Neural progenitor cell (in vitro differentiated cells): ENCODE data around the gene DNAJB2. TPM values are rescaled to one million over a fixed set of nuclear protein-coding genes. Genes with fewer than 3 reads are reported as not detected.

ENCODE experiments used
- DNase-seq: peaks from one replicate; pipeline ENCODE4 v3.0.0-alpha.2; 2016; ENCODE audit warnings: low spot score
- H2AFZ ChIP-seq: fragments of 200-600 bp; sonication (generic); replicated peaks from 2 replicates; pipeline ENCODE4 v1.6.1; 2016; ENCODE audit warnings: antibody characterized with exemption
- H3F3A ChIP-seq: fragments of 200-600 bp; sonication (generic); 2 replicates; pipeline ENCODE4 v1.6.1; 2016; ENCODE audit warnings: antibody characterized with exemption, low read depth
- H3K27ac ChIP-seq: fragments of 200-600 bp; sonication (generic); 2 replicates; pipeline ENCODE4 v1.5.1; 2016; ENCODE audit warnings: mild to moderate bottlenecking
- H3K27me3 ChIP-seq: fragments of 200-600 bp; sonication (generic); 2 replicates; pipeline ENCODE4 v1.6.1; 2016; ENCODE audit warnings: mild to moderate bottlenecking, moderate library complexity
- H3K36me3 ChIP-seq: fragments of 200-600 bp; sonication (generic); 2 replicates; pipeline ENCODE4 v1.5.1; 2016
- H3K4me1 ChIP-seq: fragments of 200-600 bp; sonication (generic); 2 replicates; pipeline ENCODE4 v1.6.1; 2016; ENCODE audit warnings: mixed run types
- H3K4me2 ChIP-seq: fragments of 200-600 bp; sonication (generic); 2 replicates; pipeline ENCODE4 v1.6.1; 2016
- H3K4me3 ChIP-seq: fragments of 200-600 bp; sonication (generic); 2 replicates; pipeline ENCODE4 v1.5.1; 2016
- H3K79me2 ChIP-seq: fragments of 200-600 bp; sonication (generic); 2 replicates; pipeline ENCODE4 v1.6.1; 2016; ENCODE audit warnings: low read depth
- H3K9ac ChIP-seq: fragments of 200-600 bp; sonication (generic); 2 replicates; pipeline ENCODE4 v1.6.1; 2016
- H3K9me3 ChIP-seq: fragments of 200-600 bp; sonication (generic); 2 replicates; pipeline ENCODE4 v1.5.1; 2016; ENCODE audit warnings: low read depth
- H4K20me1 ChIP-seq: fragments of 200-600 bp; sonication (generic); 2 replicates; pipeline ENCODE4 v1.6.1; 2016; ENCODE audit warnings: low read depth
- H3K27ac Mint-ChIP-seq: 3 replicates; pipeline ENCODE4 v1.8.0; 2021; ENCODE audit warnings: mixed read lengths
- H3K27me3 Mint-ChIP-seq: 2 replicates; pipeline ENCODE4 v1.8.0; 2022; ENCODE audit warnings: low read depth, mild to moderate bottlenecking, inconsistent platforms, moderate library complexity, mixed read lengths; ENCODE audit not compliant: insufficient read depth
- H3K36me3 Mint-ChIP-seq: 3 replicates; pipeline ENCODE4 v1.8.0; 2021; ENCODE audit warnings: mixed read lengths
- H3K4me1 Mint-ChIP-seq: 3 replicates; pipeline ENCODE4 v1.8.0; 2021; ENCODE audit warnings: mixed read lengths
- H3K4me3 Mint-ChIP-seq: 3 replicates; pipeline ENCODE4 v1.8.0; 2021; ENCODE audit warnings: mild to moderate bottlenecking, moderate library complexity, mixed read lengths
- H3K9me3 Mint-ChIP-seq: 3 replicates; pipeline ENCODE4 v1.8.0; 2020; ENCODE audit warnings: mixed read lengths
- EZH2 ChIP-seq: fragments of 200-600 bp; sonication (generic); IDR thresholded peaks from 2 replicates; pipeline ENCODE4 v1.6.1; 2017; ENCODE audit warnings: antibody characterized with exemption, mild to moderate bottlenecking, moderate library complexity
- EZH2phosphoT487 ChIP-seq: fragments of 200-600 bp; sonication (generic); IDR thresholded peaks from 2 replicates; pipeline ENCODE4 v1.6.1; 2017; ENCODE audit warnings: antibody characterized with exemption
- total RNA-seq: library from RNA; depleted of rRNA; stranded (reverse); fragments of >200 nt; gene quantifications from 2 replicates; pipeline ENCODE4 v1.2.3, GENCODE V29; 2015; ENCODE audit warnings: low replicate concordance
- TF ChIP-seq, protein P1 (sequence below): fragments of 200-600 bp; sonication (generic); IDR thresholded peaks from 2 replicates; pipeline ENCODE4 v1.5.1; 2017; ENCODE audit warnings: antibody characterized with exemption, mild to moderate bottlenecking

The DNAJB2 gene
- total RNA-seq, 1 donor from 2014 or later, result 35.0 TPM

- Mint-ChIP-seq H3K9me3 (no peaks in the 10 kb centered on the region), H3K27me3 (peaks cover 18% of the 10 kb centered on the region), H3K4me1 (no peaks in the 10 kb centered on the region), H3K4me3 (no peak overlapping the region), H3K36me3 (no peaks in the 10 kb centered on the region), H3K27ac (no peak overlapping the region)
- Histone ChIP-seq H3K4me3 (no peak overlapping the region), H3K27ac (no peak overlapping the region), H2AFZ (no peak overlapping the region), H3K9ac (no peak overlapping the region), H3K4me2 (no peak overlapping the region), H3K27me3 (peaks cover 8% of the 10 kb centered on the region), H3K36me3 (no peaks in the 10 kb centered on the region), H3K4me1 (peaks cover 4% of the 10 kb centered on the region), H4K20me1 (no peaks in the 10 kb centered on the region), H3F3A (no peaks in the 10 kb centered on the region), H3K79me2 (no peaks in the 10 kb centered on the region), H3K9me3 (no peaks in the 10 kb centered on the region)
- no peak for DNase-seq
- TF ChIP-seq, protein P1, sequence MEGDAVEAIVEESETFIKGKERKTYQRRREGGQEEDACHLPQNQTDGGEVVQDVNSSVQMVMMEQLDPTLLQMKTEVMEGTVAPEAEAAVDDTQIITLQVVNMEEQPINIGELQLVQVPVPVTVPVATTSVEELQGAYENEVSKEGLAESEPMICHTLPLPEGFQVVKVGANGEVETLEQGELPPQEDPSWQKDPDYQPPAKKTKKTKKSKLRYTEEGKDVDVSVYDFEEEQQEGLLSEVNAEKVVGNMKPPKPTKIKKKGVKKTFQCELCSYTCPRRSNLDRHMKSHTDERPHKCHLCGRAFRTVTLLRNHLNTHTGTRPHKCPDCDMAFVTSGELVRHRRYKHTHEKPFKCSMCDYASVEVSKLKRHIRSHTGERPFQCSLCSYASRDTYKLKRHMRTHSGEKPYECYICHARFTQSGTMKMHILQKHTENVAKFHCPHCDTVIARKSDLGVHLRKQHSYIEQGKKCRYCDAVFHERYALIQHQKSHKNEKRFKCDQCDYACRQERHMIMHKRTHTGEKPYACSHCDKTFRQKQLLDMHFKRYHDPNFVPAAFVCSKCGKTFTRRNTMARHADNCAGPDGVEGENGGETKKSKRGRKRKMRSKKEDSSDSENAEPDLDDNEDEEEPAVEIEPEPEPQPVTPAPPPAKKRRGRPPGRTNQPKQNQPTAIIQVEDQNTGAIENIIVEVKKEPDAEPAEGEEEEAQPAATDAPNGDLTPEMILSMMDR, result no peak
Measured at GRCh38 chr2:219268294-219268693, 10.9 kb upstream of the DNAJB2 start.

DNA sequence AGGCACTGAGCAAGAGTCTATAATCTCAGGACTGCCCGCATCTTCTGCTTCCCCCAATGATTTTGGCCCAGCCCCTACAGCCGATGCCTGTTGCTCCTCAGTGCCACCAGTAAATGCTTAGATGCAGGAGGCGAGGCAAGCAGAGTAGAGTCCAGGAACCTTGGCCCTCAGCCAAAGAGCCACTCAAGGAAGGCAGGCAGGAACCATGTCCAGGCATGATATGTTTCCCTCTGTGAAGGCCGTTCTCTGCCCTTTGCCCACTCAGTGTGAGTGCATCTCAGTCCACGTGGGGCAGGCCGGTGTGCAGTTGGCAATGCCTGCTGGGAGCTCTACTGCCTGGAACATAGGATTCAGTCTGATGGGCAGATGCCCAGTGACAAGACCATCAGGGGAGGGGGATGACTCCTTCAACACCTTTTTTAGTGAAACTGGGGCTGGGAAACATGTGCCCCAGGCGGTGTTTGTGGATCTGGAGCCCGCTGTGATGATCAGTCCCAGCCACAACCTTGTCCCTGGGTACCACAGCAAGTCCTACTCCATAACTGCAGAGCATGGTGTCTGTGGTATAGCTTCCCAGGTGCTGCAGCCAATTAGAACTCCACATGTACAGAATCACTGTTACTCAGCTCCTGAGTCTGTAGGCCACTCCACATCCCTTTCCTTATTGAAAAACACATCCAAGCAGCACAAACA is 9.7 kb upstream of the DNAJB2 start:
- no peak for TF ChIP-seq EZH2phosphoT487
- no peak for TF ChIP-seq EZH2
- TF ChIP-seq, protein P1, result no peak
- Histone ChIP-seq H3K4me2 (no peak overlapping the region), H3K4me3 (no peak overlapping the region), H3K9me3 (no peaks in the 10 kb centered on the region), H3K9ac (no peak overlapping the region), H4K20me1 (no peaks in the 10 kb centered on the region), H2AFZ (no peak overlapping the region), H3K27ac (no peak overlapping the region), H3F3A (no peaks in the 10 kb centered on the region), H3K4me1 (peaks cover 4% of the 10 kb centered on the region), H3K79me2 (no peaks in the 10 kb centered on the region), H3K36me3 (no peaks in the 10 kb centered on the region), H3K27me3 (peaks cover 8% of the 10 kb centered on the region)
- peaks cover 23% of the 10 kb centered on the region for H3K27me3 Mint-ChIP-seq
- peak overlapping the region; percentile 5 for H3K4me3 Mint-ChIP-seq
- no peaks in the 10 kb centered on the region for H3K9me3 Mint-ChIP-seq
- DNase-seq, result no peak
- H3K4me1 Mint-ChIP-seq, result peaks cover 2% of the 10 kb centered on the region
- H3K36me3 Mint-ChIP-seq, result no peaks in the 10 kb centered on the region
- no peak overlapping the region for H3K27ac Mint-ChIP-seq

DNA sequence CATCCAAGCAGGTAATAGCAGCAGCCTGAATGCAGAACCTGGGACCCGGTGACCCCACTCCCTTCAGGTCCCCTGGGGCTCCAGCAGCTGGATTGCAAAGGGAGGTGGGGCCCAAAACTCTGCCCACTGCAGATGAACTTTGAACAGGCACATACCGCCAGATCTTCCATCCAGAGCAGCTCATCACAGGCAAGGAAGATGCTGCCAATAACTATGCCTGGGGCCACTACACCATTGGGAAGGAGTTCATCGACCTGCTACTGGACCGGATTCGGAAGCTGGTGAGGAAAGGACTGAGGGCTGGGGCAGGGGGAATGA is 9.2 kb upstream of the DNAJB2 start:
- Histone ChIP-seq H3K79me2 (no peaks in the 10 kb centered on the region), H3K9me3 (no peaks in the 10 kb centered on the region), H3K4me1 (peaks cover 4% of the 10 kb centered on the region), H2AFZ (no peak overlapping the region), H3K9ac (no peak overlapping the region), H3K27me3 (peaks cover 8% of the 10 kb centered on the region), H3K4me2 (no peak overlapping the region), H3K36me3 (no peaks in the 10 kb centered on the region), H3K4me3 (no peak overlapping the region), H4K20me1 (no peaks in the 10 kb centered on the region), H3F3A (no peaks in the 10 kb centered on the region), H3K27ac (no peak overlapping the region)
- Mint-ChIP-seq H3K27me3 (peaks cover 19% of the 10 kb centered on the region), H3K4me1 (peaks cover 6% of the 10 kb centered on the region), H3K4me3 (no peak overlapping the region), H3K9me3 (no peaks in the 10 kb centered on the region), H3K27ac (no peak overlapping the region), H3K36me3 (no peaks in the 10 kb centered on the region)
- TF ChIP-seq EZH2phosphoT487, result no peak
- no peak for DNase-seq

GRCh38 chr2:219271021-219271420 is 8.1 kb upstream of the DNAJB2 start:
- H4K20me1 ChIP-seq, result no peaks in the 10 kb centered on the region
- Mint-ChIP-seq H3K4me1 (peaks cover 6% of the 10 kb centered on the region), H3K4me3 (no peak overlapping the region), H3K9me3 (no peaks in the 10 kb centered on the region), H3K36me3 (no peaks in the 10 kb centered on the region), H3K27ac (no peak overlapping the region), H3K27me3 (peaks cover 19% of the 10 kb centered on the region)
- H3K36me3 ChIP-seq, result no peaks in the 10 kb centered on the region
- H3K27ac ChIP-seq, result no peak overlapping the region
- no peak overlapping the region for H3K4me3 ChIP-seq
- peaks cover 8% of the 10 kb centered on the region for H3K27me3 ChIP-seq
- H3K4me2 ChIP-seq, result no peak overlapping the region
- no peak for DNase-seq
- H3K79me2 ChIP-seq, result no peaks in the 10 kb centered on the region
- no peak overlapping the region for H2AFZ ChIP-seq
- TF ChIP-seq EZH2, result no peak
- TF ChIP-seq, protein P1, result no peak
- TF ChIP-seq EZH2phosphoT487, result no peak
- H3K9ac ChIP-seq, result no peak overlapping the region
- no peaks in the 10 kb centered on the region for H3F3A ChIP-seq
- peaks cover 3% of the 10 kb centered on the region for H3K4me1 ChIP-seq
- H3K9me3 ChIP-seq, result no peaks in the 10 kb centered on the region
